Measurements from ENCODE around the gene VPS26B.

VPS26B gene

GRCh38 chr11:134244593-134244992 is 20.1 kb downstream of the VPS26B start:
- no peaks in the 10 kb centered on the region for H3K9me3 ChIP-seq (ENCODE audit: control insufficient read depth in 2 of 2, low read length in 2 of 2)
- no peak overlapping the region for H3K4me3 ChIP-seq (ENCODE audit: low read length in 2 of 2)
- no peaks in the 10 kb centered on the region for H3K4me1 ChIP-seq (ENCODE audit: control insufficient read depth in 2 of 2, insufficient read depth in 2 of 2, low read length in 2 of 2)
- no peak overlapping the region for H3K9ac ChIP-seq (ENCODE audit: low read depth in 1 of 2, low read length in 2 of 2)
- peaks cover 82 to 89% of the 10 kb centered on the region in 2 donors for H3K36me3 ChIP-seq (ENCODE audit: control insufficient read depth in 2 of 2, insufficient read depth in 2 of 2, low read length in 2 of 2)
- H3K27ac ChIP-seq (ENCODE audit: low read depth in 2 of 2, low read length in 2 of 2) = no peak overlapping the region
- H3K27me3 ChIP-seq (ENCODE audit: control insufficient read depth in 2 of 2, insufficient read depth in 2 of 2, low read length in 2 of 2) = no peaks in the 10 kb centered on the region

- Histone ChIP-seq H3K9ac (ENCODE audit: low read depth in 1 of 2, low read length in 2 of 2) (no peak overlapping the region), H3K27ac (ENCODE audit: low read depth in 2 of 2, low read length in 2 of 2) (no peak overlapping the region)
Measured at GRCh38 chr11:134245434-134245833, 21.0 kb downstream of the VPS26B start.

GRCh38 chr11:134246100-134246499 is 21.6 kb downstream of the VPS26B start:
- Histone ChIP-seq H3K36me3 (ENCODE audit: control insufficient read depth in 2 of 2, insufficient read depth in 2 of 2, low read length in 2 of 2) (peaks cover 83 to 85% of the 10 kb centered on the region in 2 donors), H3K27me3 (ENCODE audit: control insufficient read depth in 2 of 2, insufficient read depth in 2 of 2, low read length in 2 of 2) (no peaks in the 10 kb centered on the region), H3K4me3 (ENCODE audit: low read length in 2 of 2) (no peak overlapping the region)

More at GRCh38 chr11:134245434-134245833, 21.0 kb downstream of the VPS26B start:
- H3K4me3 ChIP-seq (ENCODE audit: low read length in 2 of 2) = no peak overlapping the region
- H3K4me1 ChIP-seq (ENCODE audit: control insufficient read depth in 2 of 2, insufficient read depth in 2 of 2, low read length in 2 of 2) = no peaks in the 10 kb centered on the region
- H3K36me3 ChIP-seq (ENCODE audit: control insufficient read depth in 2 of 2, insufficient read depth in 2 of 2, low read length in 2 of 2) = peaks cover 83 to 87% of the 10 kb centered on the region in 2 donors
- H3K9me3 ChIP-seq (ENCODE audit: control insufficient read depth in 2 of 2, low read length in 2 of 2) = no peaks in the 10 kb centered on the region
- no peaks in the 10 kb centered on the region for H3K27me3 ChIP-seq (ENCODE audit: control insufficient read depth in 2 of 2, insufficient read depth in 2 of 2, low read length in 2 of 2)

DNA sequence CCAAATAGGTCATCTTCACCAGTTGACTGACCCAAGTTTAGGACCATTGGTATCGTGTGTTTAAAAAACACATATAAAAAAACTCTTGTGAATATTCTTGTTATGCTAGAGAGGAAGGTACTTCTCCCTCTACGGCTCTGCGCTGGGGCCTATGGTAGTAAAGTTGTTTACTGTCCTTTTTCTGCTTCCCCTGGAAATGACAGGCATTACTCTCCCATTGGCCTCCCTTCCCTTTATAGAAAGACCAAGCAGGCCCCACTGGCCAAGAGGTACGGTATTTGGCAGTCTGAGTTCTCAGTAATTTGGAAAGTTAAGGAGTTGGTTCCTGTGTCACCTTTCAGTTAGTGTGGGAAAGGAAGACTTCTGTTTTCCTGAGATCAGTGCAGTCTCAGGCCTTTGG is 22.2 kb downstream of the VPS26B start:
- Histone ChIP-seq H3K9ac (ENCODE audit: low read depth in 1 of 2, low read length in 2 of 2) (no peak overlapping the region), H3K27ac (ENCODE audit: low read depth in 2 of 2, low read length in 2 of 2) (no peak overlapping the region), H3K4me1 (ENCODE audit: control insufficient read depth in 2 of 2, insufficient read depth in 2 of 2, low read length in 2 of 2) (peaks cover 0 to 2% of the 10 kb centered on the region in 2 donors), H3K9me3 (ENCODE audit: control insufficient read depth in 2 of 2, low read length in 2 of 2) (no peaks in the 10 kb centered on the region), H3K27me3 (ENCODE audit: control insufficient read depth in 2 of 2, insufficient read depth in 2 of 2, low read length in 2 of 2) (no peaks in the 10 kb centered on the region), H3K36me3 (ENCODE audit: control insufficient read depth in 2 of 2, insufficient read depth in 2 of 2, low read length in 2 of 2) (peaks cover 78 to 80% of the 10 kb centered on the region in 2 donors), H3K4me3 (ENCODE audit: low read length in 2 of 2) (no peak overlapping the region)

More at GRCh38 chr11:134246100-134246499, 21.6 kb downstream of the VPS26B start:
- Histone ChIP-seq H3K9me3 (ENCODE audit: control insufficient read depth in 2 of 2, low read length in 2 of 2) (no peaks in the 10 kb centered on the region), H3K27ac (ENCODE audit: low read depth in 2 of 2, low read length in 2 of 2) (no peak overlapping the region), H3K9ac (ENCODE audit: low read depth in 1 of 2, low read length in 2 of 2) (no peak overlapping the region), H3K4me1 (ENCODE audit: control insufficient read depth in 2 of 2, insufficient read depth in 2 of 2, low read length in 2 of 2) (no peaks in the 10 kb centered on the region)

- peaks cover 55 to 60% of the 10 kb centered on the region in 2 donors for H3K36me3 ChIP-seq (ENCODE audit: control insufficient read depth in 2 of 2, insufficient read depth in 2 of 2, low read length in 2 of 2)
Measured at GRCh38 chr11:134248910-134249480, 24.5 kb downstream of the VPS26B start.

DNA sequence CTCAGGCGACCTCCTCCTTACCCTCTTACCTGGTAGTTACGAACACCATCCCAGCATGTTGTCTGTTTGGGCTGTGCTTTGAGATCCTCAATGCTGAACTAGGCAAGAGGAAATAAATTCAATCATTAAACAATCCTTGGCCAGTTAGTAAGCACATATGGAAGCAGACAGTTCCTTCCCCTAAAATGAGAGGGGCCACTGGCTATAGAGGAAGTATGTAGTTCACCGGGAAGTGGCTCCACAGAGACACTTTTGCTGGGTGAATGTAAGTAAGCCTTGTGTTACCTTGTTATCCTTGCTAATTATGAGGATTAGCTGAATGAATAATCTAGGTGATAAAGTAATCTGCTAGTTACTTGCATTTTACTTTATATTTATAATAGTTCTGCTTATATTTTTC is 25.8 kb downstream of the VPS26B start:
- H3K4me1 ChIP-seq (ENCODE audit: control insufficient read depth in 2 of 2, insufficient read depth in 2 of 2, low read length in 2 of 2) = peaks cover 8 to 13% of the 10 kb centered on the region in 2 donors
- no peaks in the 10 kb centered on the region for H3K9me3 ChIP-seq (ENCODE audit: control insufficient read depth in 2 of 2, low read length in 2 of 2)
- H3K36me3 ChIP-seq (ENCODE audit: control insufficient read depth in 2 of 2, insufficient read depth in 2 of 2, low read length in 2 of 2) = peaks cover 44 to 48% of the 10 kb centered on the region in 2 donors
- H3K4me3 ChIP-seq (ENCODE audit: low read length in 2 of 2) = no peak overlapping the region
- no peak overlapping the region for H3K27ac ChIP-seq (ENCODE audit: low read depth in 2 of 2, low read length in 2 of 2)
- no peak overlapping the region for H3K9ac ChIP-seq (ENCODE audit: low read depth in 1 of 2, low read length in 2 of 2)
- no peaks in the 10 kb centered on the region for H3K27me3 ChIP-seq (ENCODE audit: control insufficient read depth in 2 of 2, insufficient read depth in 2 of 2, low read length in 2 of 2)

More at GRCh38 chr11:134248910-134249480, 24.5 kb downstream of the VPS26B start:
- H3K4me1 ChIP-seq (ENCODE audit: control insufficient read depth in 2 of 2, insufficient read depth in 2 of 2, low read length in 2 of 2) = peaks cover 6 to 8% of the 10 kb centered on the region in 2 donors
- no peak overlapping the region for H3K27ac ChIP-seq (ENCODE audit: low read depth in 2 of 2, low read length in 2 of 2)
- H3K27me3 ChIP-seq (ENCODE audit: control insufficient read depth in 2 of 2, insufficient read depth in 2 of 2, low read length in 2 of 2) = no peaks in the 10 kb centered on the region
- no peak overlapping the region for H3K4me3 ChIP-seq (ENCODE audit: low read length in 2 of 2)
- no peak overlapping the region for H3K9ac ChIP-seq (ENCODE audit: low read depth in 1 of 2, low read length in 2 of 2)
- no peaks in the 10 kb centered on the region for H3K9me3 ChIP-seq (ENCODE audit: control insufficient read depth in 2 of 2, low read length in 2 of 2)

DNA sequence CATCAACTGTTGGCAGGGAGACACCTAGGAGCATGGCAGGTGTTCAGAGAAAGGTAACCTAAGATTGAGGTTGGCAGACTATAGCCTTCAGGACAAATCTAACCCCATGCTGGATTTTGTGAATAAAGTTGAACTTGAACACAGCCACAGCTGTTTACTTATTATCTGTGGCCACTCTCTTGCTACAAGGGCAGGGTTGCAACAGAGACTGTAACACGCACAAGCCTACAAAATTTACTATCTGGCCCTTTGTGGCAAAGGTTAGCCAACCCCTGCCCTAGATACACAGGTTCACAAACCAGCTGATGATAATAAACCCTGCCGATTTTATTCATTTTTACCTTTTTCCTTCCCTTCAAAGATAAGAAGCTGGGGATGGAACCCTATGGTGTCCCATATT is 26.2 kb downstream of the VPS26B start:
- Histone ChIP-seq H3K4me1 (ENCODE audit: control insufficient read depth in 2 of 2, insufficient read depth in 2 of 2, low read length in 2 of 2) (peaks cover 8 to 13% of the 10 kb centered on the region in 2 donors), H3K27me3 (ENCODE audit: control insufficient read depth in 2 of 2, insufficient read depth in 2 of 2, low read length in 2 of 2) (no peaks in the 10 kb centered on the region), H3K36me3 (ENCODE audit: control insufficient read depth in 2 of 2, insufficient read depth in 2 of 2, low read length in 2 of 2) (peaks cover 39 to 46% of the 10 kb centered on the region in 2 donors), H3K27ac (ENCODE audit: low read depth in 2 of 2, low read length in 2 of 2) (no peak overlapping the region), H3K9me3 (ENCODE audit: control insufficient read depth in 2 of 2, low read length in 2 of 2) (no peaks in the 10 kb centered on the region), H3K4me3 (ENCODE audit: low read length in 2 of 2) (no peak overlapping the region), H3K9ac (ENCODE audit: low read depth in 1 of 2, low read length in 2 of 2) (no peak overlapping the region)

DNA sequence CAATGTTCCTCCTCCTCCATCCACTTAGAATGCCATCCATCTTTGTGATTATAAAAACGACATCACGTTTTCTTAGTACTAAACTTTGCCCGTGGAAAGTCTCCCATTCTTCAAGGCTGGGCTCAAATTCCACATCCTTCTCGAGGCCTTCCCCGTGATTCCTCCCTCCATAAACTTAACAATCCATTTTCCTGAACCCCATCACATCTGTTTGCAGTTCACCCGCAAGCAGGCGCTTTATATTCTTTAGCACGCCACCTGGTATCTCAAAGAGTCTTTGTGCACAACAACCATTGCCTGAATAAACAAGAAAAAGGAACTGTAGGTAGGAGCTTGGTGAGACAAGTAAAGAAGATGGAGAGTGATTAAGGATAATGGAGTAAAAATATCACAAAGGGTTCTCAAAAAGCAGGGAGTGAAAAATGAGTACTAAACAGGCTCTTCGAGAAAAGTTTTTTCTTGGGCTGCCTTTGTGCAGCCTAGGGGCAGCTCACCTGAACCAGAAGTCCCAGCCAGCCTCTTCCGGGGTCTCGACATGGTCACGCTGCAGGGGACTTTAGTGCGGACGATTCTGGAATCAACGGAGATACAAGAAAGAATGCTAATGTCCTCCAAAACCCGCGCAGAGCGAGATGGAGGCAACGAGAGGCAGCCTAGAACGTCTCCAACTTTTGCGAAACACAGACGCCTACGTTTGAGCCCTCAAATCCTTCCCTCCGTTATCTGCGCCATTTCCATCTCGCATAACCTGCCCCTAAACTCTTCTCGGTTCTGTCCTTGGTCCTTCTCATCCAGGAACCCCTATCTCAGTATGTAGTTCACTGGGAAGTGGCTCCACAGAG is 28.1 kb downstream of the VPS26B start:
- Histone ChIP-seq H3K9me3 (ENCODE audit: control insufficient read depth in 2 of 2, low read length in 2 of 2) (no peaks in the 10 kb centered on the region), H3K9ac (ENCODE audit: low read depth in 1 of 2, low read length in 2 of 2) (peak overlapping the region; percentile 82 to 89), H3K4me3 (ENCODE audit: low read length in 2 of 2) (peak overlapping the region; percentile 83 to 100), H3K27ac (ENCODE audit: low read depth in 2 of 2, low read length in 2 of 2) (peak overlapping the region; percentile 4 to 73), H3K4me1 (ENCODE audit: control insufficient read depth in 2 of 2, insufficient read depth in 2 of 2, low read length in 2 of 2) (peaks cover 8 to 13% of the 10 kb centered on the region in 2 donors), H3K36me3 (ENCODE audit: control insufficient read depth in 2 of 2, insufficient read depth in 2 of 2, low read length in 2 of 2) (peaks cover 25 to 31% of the 10 kb centered on the region in 2 donors), H3K27me3 (ENCODE audit: control insufficient read depth in 2 of 2, insufficient read depth in 2 of 2, low read length in 2 of 2) (no peaks in the 10 kb centered on the region)

- Histone ChIP-seq H3K27me3 (ENCODE audit: control insufficient read depth in 2 of 2, insufficient read depth in 2 of 2, low read length in 2 of 2) (no peaks in the 10 kb centered on the region), H3K27ac (ENCODE audit: low read depth in 2 of 2, low read length in 2 of 2) (peak within 1 kb of the TSS; percentile 4 to 73), H3K9me3 (ENCODE audit: control insufficient read depth in 2 of 2, low read length in 2 of 2) (no peaks in the 10 kb centered on the region), H3K36me3 (ENCODE audit: control insufficient read depth in 2 of 2, insufficient read depth in 2 of 2, low read length in 2 of 2) (peaks cover 17 to 25% of the 10 kb centered on the region in 2 donors), H3K4me1 (ENCODE audit: control insufficient read depth in 2 of 2, insufficient read depth in 2 of 2, low read length in 2 of 2) (peaks cover 8 to 13% of the 10 kb centered on the region in 2 donors), H3K4me3 (ENCODE audit: low read length in 2 of 2) (peak within 1 kb of the TSS; percentile 83 to 100), H3K9ac (ENCODE audit: low read depth in 1 of 2, low read length in 2 of 2) (peak within 1 kb of the TSS; percentile 82 to 89)
Measured at GRCh38 chr11:134253188-134253993, 28.9 kb downstream of the VPS26B start, which contains the start of the genes ACAD8 and THYN1. TSS of gene ACAD8 (plus strand) at chr11:134253568. CDS start at chr11:134253601, 33 bp downstream. TSS of gene THYN1 (minus strand) at chr11:134253352. CDS start at chr11:134252882, 470 bp downstream.
